GM23338 (cell line): Measurements from ENCODE around the gene ENOX1. TPM values are rescaled to one million over a fixed set of nuclear protein-coding genes. Genes with fewer than 3 reads are reported as not detected.

Source experiments
- ATAC-seq: fragments of 200-7000 bp; cut with Tn5 transposase; 3 replicates; pipeline ENCODE4 v1.9.1; 2020
- DNase-seq: peaks from one replicate; pipeline ENCODE4 v3.0.0-alpha.2; 2015; ENCODE audit warnings: low spot score
- H2AFZ ChIP-seq: fragments of 200-600 bp; sonication (generic); 2 replicates; pipeline ENCODE4 v1.8.0; 2016; ENCODE audit warnings: antibody characterized with exemption, mild to moderate bottlenecking, moderate library complexity
- H3F3A ChIP-seq: fragments of 200-600 bp; sonication (generic); replicated peaks from 2 replicates; pipeline ENCODE4 v1.8.0; 2017; ENCODE audit warnings: antibody characterized with exemption, mixed run types, low read depth
- H3K27ac ChIP-seq: fragments of 200-600 bp; sonication (generic); 2 replicates; pipeline ENCODE4 v1.6.1; 2016; ENCODE audit warnings: low read depth
- H3K27me3 ChIP-seq: fragments of 200-600 bp; sonication (generic); 2 replicates; pipeline ENCODE4 v1.8.0; 2016; ENCODE audit warnings: mild to moderate bottlenecking, mixed run types, moderate library complexity; ENCODE audit not compliant: insufficient read depth
- H3K36me3 ChIP-seq: fragments of 200-600 bp; sonication (generic); 2 replicates; pipeline ENCODE4 v1.8.0; 2016; ENCODE audit warnings: mild to moderate bottlenecking; ENCODE audit not compliant: insufficient read depth
- H3K4me1 ChIP-seq: fragments of 200-600 bp; sonication (generic); 2 replicates; pipeline ENCODE4 v1.8.0; 2016; ENCODE audit warnings: mild to moderate bottlenecking, moderate library complexity; ENCODE audit not compliant: insufficient read depth
- H3K4me2 ChIP-seq: fragments of 200-600 bp; sonication (generic); 2 replicates; pipeline ENCODE4 v1.7.1; 2017; ENCODE audit warnings: mixed run types
- H3K4me3 ChIP-seq: fragments of 200-600 bp; sonication (generic); 2 replicates; pipeline ENCODE4 v1.6.1; 2016; ENCODE audit warnings: mixed run types
- H3K79me2 ChIP-seq: fragments of 200-600 bp; sonication (generic); replicated peaks from 2 replicates; pipeline ENCODE4 v1.8.0; 2017; ENCODE audit warnings: mild to moderate bottlenecking; ENCODE audit not compliant: insufficient read depth
- H3K9me2 ChIP-seq: fragments of 200-600 bp; sonication (generic); 2 replicates; pipeline ENCODE4 v1.8.0; 2017; ENCODE audit not compliant: insufficient read depth
- H4K20me1 ChIP-seq: fragments of 200-600 bp; sonication (generic); replicated peaks from 2 replicates; pipeline ENCODE4 v1.8.0; 2017; ENCODE audit warnings: mild to moderate bottlenecking; ENCODE audit not compliant: insufficient read depth
- H3K27ac Mint-ChIP-seq: 2 replicates; pipeline ENCODE4 v1.8.0; 2020; ENCODE audit warnings: inconsistent platforms, mild to moderate bottlenecking, moderate library complexity, mixed read lengths
- H3K27me3 Mint-ChIP-seq: 3 replicates; pipeline ENCODE4 v1.8.0; 2022; ENCODE audit warnings: low read depth, mild to moderate bottlenecking, moderate library complexity, mixed read lengths, inconsistent platforms; ENCODE audit not compliant: insufficient read depth, poor library complexity
- H3K36me3 Mint-ChIP-seq: 3 replicates; pipeline ENCODE4 v1.8.0; 2021; ENCODE audit warnings: low read depth, mild to moderate bottlenecking, inconsistent platforms, moderate library complexity, mixed read lengths
- H3K4me1 Mint-ChIP-seq: 3 replicates; pipeline ENCODE4 v1.8.0; 2020; ENCODE audit warnings: mild to moderate bottlenecking, inconsistent platforms, mixed read lengths
- H3K4me3 Mint-ChIP-seq: 3 replicates; pipeline ENCODE4 v1.8.0; 2021; ENCODE audit warnings: moderate library complexity, mild to moderate bottlenecking, inconsistent platforms, mixed read lengths
- H3K9me3 Mint-ChIP-seq: 3 replicates; pipeline ENCODE4 v1.8.0; 2020; ENCODE audit warnings: moderate library complexity, mild to moderate bottlenecking, inconsistent platforms, mixed read lengths
- CREB1 ChIP-seq: fragments of 250-450 bp; sonication (Bioruptor Pico); IDR thresholded peaks from 2 replicates; pipeline ENCODE4 v1.5.0; 2020; ENCODE audit warnings: low read depth, mild to moderate bottlenecking, moderate library complexity
- EZH2 ChIP-seq: fragments of 200-600 bp; sonication (generic); IDR thresholded peaks from one replicate; pipeline ENCODE4 v1.8.0; 2017; ENCODE audit warnings: antibody characterized with exemption, mild to moderate bottlenecking, low read depth; ENCODE audit not compliant: unreplicated experiment
- EZH2phosphoT487 ChIP-seq: fragments of 200-600 bp; sonication (generic); IDR thresholded peaks from one replicate; pipeline ENCODE4 v1.8.1; 2018; ENCODE audit warnings: antibody characterized with exemption; ENCODE audit not compliant: unreplicated experiment
- JUNB ChIP-seq: IDR thresholded peaks from one replicate; pipeline ENCODE4 v1.6.1; 2016; ENCODE audit warnings: antibody characterized with exemption; ENCODE audit not compliant: unreplicated experiment
- NANOG ChIP-seq: IDR thresholded peaks from 2 replicates; pipeline ENCODE4 v1.6.1; 2016; ENCODE audit warnings: antibody characterized with exemption, borderline replicate concordance
- POLR2AphosphoS5 ChIP-seq: IDR thresholded peaks from 2 replicates; pipeline ENCODE4 v1.6.1; 2016; ENCODE audit warnings: antibody characterized with exemption, low read depth
- STAT1 ChIP-seq: IDR thresholded peaks from one replicate; pipeline ENCODE4 v1.6.1; 2016; ENCODE audit warnings: antibody characterized with exemption; ENCODE audit not compliant: unreplicated experiment
- ZNF114 ChIP-seq: fragments of 250-450 bp; sonication (Bioruptor Pico); IDR thresholded peaks from 2 replicates; pipeline ENCODE4 v1.5.0; 2020; ENCODE audit warnings: mild to moderate bottlenecking, moderate library complexity
- ZNF331 ChIP-seq: fragments of 250-450 bp; sonication (Bioruptor Pico); IDR thresholded peaks from 2 replicates; pipeline ENCODE4 v1.5.0; 2020; ENCODE audit warnings: low read depth, mild to moderate bottlenecking, moderate library complexity
- polyA plus RNA-seq: library from polyadenylated mRNA; unstranded; fragments of >200 nt; fragmentation: Nextera tagmentation; extraction: Ambion mirVana; gene quantifications from 2 replicates; pipeline ENCODE4 v1.2.1, GENCODE V29; 2016
- total RNA-seq: library from RNA; depleted of rRNA; stranded (reverse); fragments of >200 nt; shearing (Covaris generic); gene quantifications from 2 replicates; pipeline ENCODE4 v1.2.3, GENCODE V29; 2014
- TF ChIP-seq, protein P1 (sequence below): IDR thresholded peaks from one replicate; pipeline ENCODE4 v1.6.1; 2018; ENCODE audit warnings: antibody characterized with exemption; ENCODE audit not compliant: unreplicated experiment
- TF ChIP-seq, protein P2 (sequence below): fragments of 250-450 bp; sonication (Bioruptor Pico); IDR thresholded peaks from 2 replicates; pipeline ENCODE4 v1.5.0; 2020; ENCODE audit warnings: mild to moderate bottlenecking, moderate library complexity
- TF ChIP-seq, protein P3 (sequence below), 2 experiments: fragments of 200-600 bp in 1 of 2; sonication (generic) in 1 of 2; conservative IDR thresholded peaks; 2 replicates each; pipeline versions ENCODE4 v1.5.1 to v1.6.1; 2016 to 2017; ENCODE audit warnings: antibody characterized with exemption in 2 of 2, low read depth in 2 of 2, mild to moderate bottlenecking in 2 of 2, moderate library complexity in 1 of 2
- TF ChIP-seq, protein P4 (sequence below): IDR thresholded peaks from 2 replicates; pipeline ENCODE4 v1.6.1; 2016; ENCODE audit warnings: antibody characterized with exemption

Gene ENOX1
- total and polyA plus RNA-seq, 2 experiments from 2014 or later = 0.66 to 0.81 TPM

DNA sequence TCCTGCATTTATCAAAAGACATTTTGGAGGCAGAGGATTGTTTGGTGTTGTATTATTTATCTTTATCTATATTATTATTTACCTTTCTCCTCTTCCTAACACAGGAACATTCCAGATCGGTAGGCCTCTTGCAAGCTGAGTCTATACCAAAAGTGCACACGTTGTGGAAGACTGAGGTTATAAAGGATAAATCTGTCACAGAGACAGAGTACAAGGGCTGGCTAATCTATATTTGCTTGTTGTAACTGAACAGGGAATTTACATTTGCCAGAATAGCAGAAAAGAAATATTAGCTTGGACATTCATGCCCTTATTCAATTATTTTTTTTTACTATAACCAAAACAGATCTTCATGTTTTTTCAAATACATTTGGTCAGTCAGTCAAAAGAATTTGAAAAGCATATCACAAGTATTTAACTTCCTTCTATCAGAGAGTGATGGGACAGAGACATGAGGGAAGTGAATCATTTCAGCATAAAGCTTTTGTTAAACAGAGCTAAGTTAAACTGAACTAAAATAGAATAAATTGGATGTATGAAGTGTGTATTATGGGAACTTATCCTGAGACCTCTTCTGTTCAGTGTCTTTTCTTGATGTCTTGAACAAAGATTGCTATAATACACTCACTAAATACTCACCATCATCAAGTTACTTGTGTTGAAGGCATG lies 410.8 kb downstream of the ENOX1 start:
- DNase-seq (no peak), ATAC-seq (no peak)
- no peaks in the 10 kb centered on the region for H4K20me1 ChIP-seq
- Mint-ChIP-seq H3K27me3 (no peaks in the 10 kb centered on the region), H3K4me1 (peaks cover 4% of the 10 kb centered on the region), H3K4me3 (no peak overlapping the region), H3K36me3 (peaks cover 3% of the 10 kb centered on the region; the same call in 1 of the 3 replicates), H3K27ac (no peak overlapping the region), H3K9me3 (peaks cover 7% of the 10 kb centered on the region; the same call in 2 of the 3 replicates)
- H3K27ac ChIP-seq = no peak overlapping the region
- H3K27me3 ChIP-seq = no peaks in the 10 kb centered on the region
- no peaks in the 10 kb centered on the region for H3K36me3 ChIP-seq
- no peaks in the 10 kb centered on the region for H3K4me1 ChIP-seq
- H2AFZ ChIP-seq = no peak overlapping the region
- no peaks in the 10 kb centered on the region for H3K79me2 ChIP-seq
- TF ChIP-seq JUNB = no peak
- no peak for TF ChIP-seq NANOG
- TF ChIP-seq EZH2 = no peak
- TF ChIP-seq, protein P1, sequence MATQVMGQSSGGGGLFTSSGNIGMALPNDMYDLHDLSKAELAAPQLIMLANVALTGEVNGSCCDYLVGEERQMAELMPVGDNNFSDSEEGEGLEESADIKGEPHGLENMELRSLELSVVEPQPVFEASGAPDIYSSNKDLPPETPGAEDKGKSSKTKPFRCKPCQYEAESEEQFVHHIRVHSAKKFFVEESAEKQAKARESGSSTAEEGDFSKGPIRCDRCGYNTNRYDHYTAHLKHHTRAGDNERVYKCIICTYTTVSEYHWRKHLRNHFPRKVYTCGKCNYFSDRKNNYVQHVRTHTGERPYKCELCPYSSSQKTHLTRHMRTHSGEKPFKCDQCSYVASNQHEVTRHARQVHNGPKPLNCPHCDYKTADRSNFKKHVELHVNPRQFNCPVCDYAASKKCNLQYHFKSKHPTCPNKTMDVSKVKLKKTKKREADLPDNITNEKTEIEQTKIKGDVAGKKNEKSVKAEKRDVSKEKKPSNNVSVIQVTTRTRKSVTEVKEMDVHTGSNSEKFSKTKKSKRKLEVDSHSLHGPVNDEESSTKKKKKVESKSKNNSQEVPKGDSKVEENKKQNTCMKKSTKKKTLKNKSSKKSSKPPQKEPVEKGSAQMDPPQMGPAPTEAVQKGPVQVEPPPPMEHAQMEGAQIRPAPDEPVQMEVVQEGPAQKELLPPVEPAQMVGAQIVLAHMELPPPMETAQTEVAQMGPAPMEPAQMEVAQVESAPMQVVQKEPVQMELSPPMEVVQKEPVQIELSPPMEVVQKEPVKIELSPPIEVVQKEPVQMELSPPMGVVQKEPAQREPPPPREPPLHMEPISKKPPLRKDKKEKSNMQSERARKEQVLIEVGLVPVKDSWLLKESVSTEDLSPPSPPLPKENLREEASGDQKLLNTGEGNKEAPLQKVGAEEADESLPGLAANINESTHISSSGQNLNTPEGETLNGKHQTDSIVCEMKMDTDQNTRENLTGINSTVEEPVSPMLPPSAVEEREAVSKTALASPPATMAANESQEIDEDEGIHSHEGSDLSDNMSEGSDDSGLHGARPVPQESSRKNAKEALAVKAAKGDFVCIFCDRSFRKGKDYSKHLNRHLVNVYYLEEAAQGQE = no peak
- TF ChIP-seq, protein P2, sequence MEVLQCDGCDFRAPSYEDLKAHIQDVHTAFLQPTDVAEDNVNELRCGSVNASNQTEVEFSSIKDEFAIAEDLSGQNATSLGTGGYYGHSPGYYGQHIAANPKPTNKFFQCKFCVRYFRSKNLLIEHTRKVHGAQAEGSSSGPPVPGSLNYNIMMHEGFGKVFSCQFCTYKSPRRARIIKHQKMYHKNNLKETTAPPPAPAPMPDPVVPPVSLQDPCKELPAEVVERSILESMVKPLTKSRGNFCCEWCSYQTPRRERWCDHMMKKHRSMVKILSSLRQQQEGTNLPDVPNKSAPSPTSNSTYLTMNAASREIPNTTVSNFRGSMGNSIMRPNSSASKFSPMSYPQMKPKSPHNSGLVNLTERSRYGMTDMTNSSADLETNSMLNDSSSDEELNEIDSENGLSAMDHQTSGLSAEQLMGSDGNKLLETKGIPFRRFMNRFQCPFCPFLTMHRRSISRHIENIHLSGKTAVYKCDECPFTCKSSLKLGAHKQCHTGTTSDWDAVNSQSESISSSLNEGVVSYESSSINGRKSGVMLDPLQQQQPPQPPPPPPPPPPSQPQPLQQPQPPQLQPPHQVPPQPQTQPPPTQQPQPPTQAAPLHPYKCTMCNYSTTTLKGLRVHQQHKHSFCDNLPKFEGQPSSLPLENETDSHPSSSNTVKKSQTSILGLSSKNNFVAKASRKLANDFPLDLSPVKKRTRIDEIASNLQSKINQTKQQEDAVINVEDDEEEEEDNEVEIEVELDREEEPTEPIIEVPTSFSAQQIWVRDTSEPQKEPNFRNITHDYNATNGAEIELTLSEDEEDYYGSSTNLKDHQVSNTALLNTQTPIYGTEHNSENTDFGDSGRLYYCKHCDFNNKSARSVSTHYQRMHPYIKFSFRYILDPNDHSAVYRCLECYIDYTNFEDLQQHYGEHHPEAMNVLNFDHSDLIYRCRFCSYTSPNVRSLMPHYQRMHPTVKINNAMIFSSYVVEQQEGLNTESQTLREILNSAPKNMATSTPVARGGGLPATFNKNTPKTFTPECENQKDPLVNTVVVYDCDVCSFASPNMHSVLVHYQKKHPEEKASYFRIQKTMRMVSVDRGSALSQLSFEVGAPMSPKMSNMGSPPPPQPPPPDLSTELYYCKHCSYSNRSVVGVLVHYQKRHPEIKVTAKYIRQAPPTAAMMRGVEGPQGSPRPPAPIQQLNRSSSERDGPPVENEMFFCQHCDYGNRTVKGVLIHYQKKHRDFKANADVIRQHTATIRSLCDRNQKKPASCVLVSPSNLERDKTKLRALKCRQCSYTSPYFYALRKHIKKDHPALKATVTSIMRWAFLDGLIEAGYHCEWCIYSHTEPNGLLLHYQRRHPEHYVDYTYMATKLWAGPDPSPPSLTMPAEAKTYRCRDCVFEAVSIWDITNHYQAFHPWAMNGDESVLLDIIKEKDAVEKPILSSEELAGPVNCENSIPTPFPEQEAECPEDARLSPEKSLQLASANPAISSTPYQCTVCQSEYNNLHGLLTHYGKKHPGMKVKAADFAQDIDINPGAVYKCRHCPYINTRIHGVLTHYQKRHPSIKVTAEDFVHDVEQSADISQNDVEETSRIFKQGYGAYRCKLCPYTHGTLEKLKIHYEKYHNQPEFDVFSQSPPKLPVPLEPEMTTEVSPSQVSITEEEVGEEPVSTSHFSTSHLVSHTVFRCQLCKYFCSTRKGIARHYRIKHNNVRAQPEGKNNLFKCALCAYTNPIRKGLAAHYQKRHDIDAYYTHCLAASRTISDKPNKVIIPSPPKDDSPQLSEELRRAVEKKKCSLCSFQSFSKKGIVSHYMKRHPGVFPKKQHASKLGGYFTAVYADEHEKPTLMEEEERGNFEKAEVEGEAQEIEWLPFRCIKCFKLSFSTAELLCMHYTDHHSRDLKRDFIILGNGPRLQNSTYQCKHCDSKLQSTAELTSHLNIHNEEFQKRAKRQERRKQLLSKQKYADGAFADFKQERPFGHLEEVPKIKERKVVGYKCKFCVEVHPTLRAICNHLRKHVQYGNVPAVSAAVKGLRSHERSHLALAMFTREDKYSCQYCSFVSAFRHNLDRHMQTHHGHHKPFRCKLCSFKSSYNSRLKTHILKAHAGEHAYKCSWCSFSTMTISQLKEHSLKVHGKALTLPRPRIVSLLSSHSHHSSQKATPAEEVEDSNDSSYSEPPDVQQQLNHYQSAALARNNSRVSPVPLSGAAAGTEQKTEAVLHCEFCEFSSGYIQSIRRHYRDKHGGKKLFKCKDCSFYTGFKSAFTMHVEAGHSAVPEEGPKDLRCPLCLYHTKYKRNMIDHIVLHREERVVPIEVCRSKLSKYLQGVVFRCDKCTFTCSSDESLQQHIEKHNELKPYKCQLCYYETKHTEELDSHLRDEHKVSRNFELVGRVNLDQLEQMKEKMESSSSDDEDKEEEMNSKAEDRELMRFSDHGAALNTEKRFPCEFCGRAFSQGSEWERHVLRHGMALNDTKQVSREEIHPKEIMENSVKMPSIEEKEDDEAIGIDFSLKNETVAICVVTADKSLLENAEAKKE = no peak
- no peak for TF ChIP-seq ZNF331 (CRISPR knock-in tag)
- no peak for TF ChIP-seq CREB1 (CRISPR knock-in tag)
- no peak for TF ChIP-seq ZNF114 (CRISPR knock-in tag)
- TF ChIP-seq EZH2phosphoT487 = no peak
- TF ChIP-seq, protein P3, sequence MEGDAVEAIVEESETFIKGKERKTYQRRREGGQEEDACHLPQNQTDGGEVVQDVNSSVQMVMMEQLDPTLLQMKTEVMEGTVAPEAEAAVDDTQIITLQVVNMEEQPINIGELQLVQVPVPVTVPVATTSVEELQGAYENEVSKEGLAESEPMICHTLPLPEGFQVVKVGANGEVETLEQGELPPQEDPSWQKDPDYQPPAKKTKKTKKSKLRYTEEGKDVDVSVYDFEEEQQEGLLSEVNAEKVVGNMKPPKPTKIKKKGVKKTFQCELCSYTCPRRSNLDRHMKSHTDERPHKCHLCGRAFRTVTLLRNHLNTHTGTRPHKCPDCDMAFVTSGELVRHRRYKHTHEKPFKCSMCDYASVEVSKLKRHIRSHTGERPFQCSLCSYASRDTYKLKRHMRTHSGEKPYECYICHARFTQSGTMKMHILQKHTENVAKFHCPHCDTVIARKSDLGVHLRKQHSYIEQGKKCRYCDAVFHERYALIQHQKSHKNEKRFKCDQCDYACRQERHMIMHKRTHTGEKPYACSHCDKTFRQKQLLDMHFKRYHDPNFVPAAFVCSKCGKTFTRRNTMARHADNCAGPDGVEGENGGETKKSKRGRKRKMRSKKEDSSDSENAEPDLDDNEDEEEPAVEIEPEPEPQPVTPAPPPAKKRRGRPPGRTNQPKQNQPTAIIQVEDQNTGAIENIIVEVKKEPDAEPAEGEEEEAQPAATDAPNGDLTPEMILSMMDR (conservative IDR thresholded peaks at IDR 0.05; ENCODE audit: low read depth in 2 of 2) = no peak
- TF ChIP-seq, protein P4, sequence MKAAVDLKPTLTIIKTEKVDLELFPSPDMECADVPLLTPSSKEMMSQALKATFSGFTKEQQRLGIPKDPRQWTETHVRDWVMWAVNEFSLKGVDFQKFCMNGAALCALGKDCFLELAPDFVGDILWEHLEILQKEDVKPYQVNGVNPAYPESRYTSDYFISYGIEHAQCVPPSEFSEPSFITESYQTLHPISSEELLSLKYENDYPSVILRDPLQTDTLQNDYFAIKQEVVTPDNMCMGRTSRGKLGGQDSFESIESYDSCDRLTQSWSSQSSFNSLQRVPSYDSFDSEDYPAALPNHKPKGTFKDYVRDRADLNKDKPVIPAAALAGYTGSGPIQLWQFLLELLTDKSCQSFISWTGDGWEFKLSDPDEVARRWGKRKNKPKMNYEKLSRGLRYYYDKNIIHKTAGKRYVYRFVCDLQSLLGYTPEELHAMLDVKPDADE = no peak
- no peak for TF ChIP-seq STAT1
- TF ChIP-seq POLR2AphosphoS5 = no peak
- no peaks in the 10 kb centered on the region for H3K9me2 ChIP-seq
- H3K4me2 ChIP-seq = no peak overlapping the region
- no peak overlapping the region for H3K4me3 ChIP-seq
- no peaks in the 10 kb centered on the region for H3F3A ChIP-seq
